Lower lobe of right lung (tissue), 2 donors: ENCODE measurements around the gene TRIM40. TPM values are rescaled to one million over a fixed set of nuclear protein-coding genes. Genes with fewer than 3 reads are reported as not detected.

Experiments
- ATAC-seq, 2 donors: fragments of 200-7000 bp; cut with Tn5 transposase; one replicate each; pipeline ENCODE4 v1.9.1; 2020 to 2022; ENCODE audit warnings: mild to moderate bottlenecking in 2 of 2, moderate library complexity in 2 of 2
- DNase-seq: peaks from one replicate; pipeline ENCODE4 v3.0.0-alpha.2; 2020
- H3K27ac ChIP-seq: fragments of 200-600 bp; one replicate; pipeline ENCODE4 v1.8.0; 2022
- H3K27me3 ChIP-seq: fragments of 200-600 bp; one replicate; pipeline ENCODE4 v1.8.0; 2022; ENCODE audit warnings: low read depth
- H3K36me3 ChIP-seq: fragments of 200-600 bp; one replicate; pipeline ENCODE4 v1.8.0; 2022; ENCODE audit warnings: mild to moderate bottlenecking
- H3K4me1 ChIP-seq: fragments of 200-600 bp; one replicate; pipeline ENCODE4 v1.8.0; 2022
- H3K4me3 ChIP-seq: fragments of 200-600 bp; one replicate; pipeline ENCODE4 v1.8.0; 2022; ENCODE audit warnings: mild to moderate bottlenecking
- H3K9me3 ChIP-seq: fragments of 200-600 bp; one replicate; pipeline ENCODE4 v1.8.0; 2022
- intact Hi-C: fragments of 100-400 bp; cut with DNase I; formaldehyde crosslinking; loops from one replicate; pipeline ENCODE4 v1.11.0; 2022
- total RNA-seq: library from RNA; stranded (reverse); fragmentation: NEBNext Ultra II Directional; extraction: Animal tissue kit (Norgen Biotek cat#: 25700); gene quantifications from one replicate; pipeline ENCODE4 v1.2.1, GENCODE V29; 2021
- TF ChIP-seq, protein P1 (sequence below): fragments of 200-600 bp; IDR thresholded peaks from one replicate; pipeline ENCODE4 v1.8.0; 2022; ENCODE audit warnings: antibody characterized with exemption, mild to moderate bottlenecking
- donor health status: DM: no; HTN: yes; CAD: no; lungs with severe emphysema.

TRIM40 gene
- total RNA-seq, 1 donor from 2014 or later: not detected

DNA sequence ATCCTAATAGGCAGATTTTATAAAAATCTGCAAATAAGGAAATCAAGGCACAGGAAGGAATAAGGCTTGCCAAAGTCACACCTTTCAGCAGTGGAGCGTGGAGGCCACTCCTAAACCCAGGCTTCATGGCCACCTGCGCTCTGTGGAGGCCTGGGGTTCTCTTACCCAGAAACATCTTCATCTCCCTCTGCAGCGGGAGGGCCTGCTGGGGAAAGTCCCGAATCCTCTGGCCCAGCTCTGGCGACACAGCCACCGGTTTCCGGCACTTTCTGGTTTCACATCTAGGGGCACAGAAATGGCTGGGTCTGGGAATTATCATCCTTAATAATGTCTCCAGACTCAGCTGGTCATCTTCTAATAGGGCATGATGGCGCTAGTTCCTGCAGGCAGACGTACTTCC lies 20.8 kb downstream of the TRIM40 start:
- Histone ChIP-seq H3K9me3 (no peaks in the 10 kb centered on the region), H3K27me3 (no peaks in the 10 kb centered on the region), H3K27ac (no peak overlapping the region), H3K4me3 (no peak overlapping the region), H3K36me3 (no peaks in the 10 kb centered on the region), H3K4me1 (peaks cover 27% of the 10 kb centered on the region)
- intact Hi-C loops: no loop called here
- DNase-seq (no peak), ATAC-seq (no peak)
- TF ChIP-seq, protein P1, sequence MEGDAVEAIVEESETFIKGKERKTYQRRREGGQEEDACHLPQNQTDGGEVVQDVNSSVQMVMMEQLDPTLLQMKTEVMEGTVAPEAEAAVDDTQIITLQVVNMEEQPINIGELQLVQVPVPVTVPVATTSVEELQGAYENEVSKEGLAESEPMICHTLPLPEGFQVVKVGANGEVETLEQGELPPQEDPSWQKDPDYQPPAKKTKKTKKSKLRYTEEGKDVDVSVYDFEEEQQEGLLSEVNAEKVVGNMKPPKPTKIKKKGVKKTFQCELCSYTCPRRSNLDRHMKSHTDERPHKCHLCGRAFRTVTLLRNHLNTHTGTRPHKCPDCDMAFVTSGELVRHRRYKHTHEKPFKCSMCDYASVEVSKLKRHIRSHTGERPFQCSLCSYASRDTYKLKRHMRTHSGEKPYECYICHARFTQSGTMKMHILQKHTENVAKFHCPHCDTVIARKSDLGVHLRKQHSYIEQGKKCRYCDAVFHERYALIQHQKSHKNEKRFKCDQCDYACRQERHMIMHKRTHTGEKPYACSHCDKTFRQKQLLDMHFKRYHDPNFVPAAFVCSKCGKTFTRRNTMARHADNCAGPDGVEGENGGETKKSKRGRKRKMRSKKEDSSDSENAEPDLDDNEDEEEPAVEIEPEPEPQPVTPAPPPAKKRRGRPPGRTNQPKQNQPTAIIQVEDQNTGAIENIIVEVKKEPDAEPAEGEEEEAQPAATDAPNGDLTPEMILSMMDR: no peak

DNA sequence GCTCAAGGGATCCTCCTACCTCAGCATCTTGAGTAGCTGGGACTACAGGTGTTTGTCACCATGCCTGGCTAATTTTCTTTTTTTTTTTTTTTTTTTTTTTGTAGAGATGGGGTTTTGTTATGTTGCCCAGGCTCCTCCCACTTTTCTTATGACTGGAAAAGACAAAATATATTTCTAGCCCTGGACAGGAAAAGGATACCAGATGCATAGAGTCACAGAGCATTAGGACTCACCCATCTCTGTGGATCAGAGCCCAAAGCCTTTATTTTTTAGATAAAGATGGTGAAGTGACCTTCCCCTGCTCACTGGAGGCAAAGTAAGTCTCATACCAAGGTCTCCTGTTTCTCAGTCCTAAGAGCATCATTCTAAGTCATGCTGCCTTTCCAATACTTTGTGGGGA lies 21.6 kb downstream of the TRIM40 start:
- Histone ChIP-seq H3K4me3 (no peak overlapping the region), H3K9me3 (no peaks in the 10 kb centered on the region), H3K27ac (no peak overlapping the region), H3K27me3 (no peaks in the 10 kb centered on the region), H3K36me3 (no peaks in the 10 kb centered on the region), H3K4me1 (peaks cover 27% of the 10 kb centered on the region)
- DNase-seq (no peak), ATAC-seq (no peak)
- TF ChIP-seq, protein P1: no peak
- intact Hi-C loops: no loop called here

DNA sequence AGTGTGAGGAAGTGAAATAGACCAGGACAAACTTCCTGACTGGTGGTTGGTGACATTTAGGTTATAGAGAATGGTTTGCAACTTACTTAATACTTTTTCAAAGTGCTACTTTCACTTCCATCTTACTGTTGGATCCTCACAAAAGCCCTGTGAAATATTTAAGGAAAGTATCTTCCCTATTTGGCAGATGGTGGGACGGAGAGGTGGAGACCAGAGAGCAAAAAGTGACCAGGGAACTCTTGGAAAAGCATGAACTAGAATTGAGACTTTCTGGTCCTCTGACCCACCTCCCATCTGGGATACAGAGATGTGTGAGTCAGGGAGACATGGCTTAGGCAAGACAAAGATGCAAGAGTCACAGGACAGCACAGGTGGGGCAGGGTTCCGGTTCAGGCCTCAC lies 22.1 kb downstream of the TRIM40 start:
- Histone ChIP-seq H3K4me3 (no peak overlapping the region), H3K27ac (no peak overlapping the region), H3K9me3 (no peaks in the 10 kb centered on the region), H3K27me3 (no peaks in the 10 kb centered on the region), H3K4me1 (peaks cover 27% of the 10 kb centered on the region), H3K36me3 (no peaks in the 10 kb centered on the region)
- ATAC-seq: no peak
- TF ChIP-seq, protein P1: no peak
- intact Hi-C loops: no loop called here
- no peak for DNase-seq

DNA sequence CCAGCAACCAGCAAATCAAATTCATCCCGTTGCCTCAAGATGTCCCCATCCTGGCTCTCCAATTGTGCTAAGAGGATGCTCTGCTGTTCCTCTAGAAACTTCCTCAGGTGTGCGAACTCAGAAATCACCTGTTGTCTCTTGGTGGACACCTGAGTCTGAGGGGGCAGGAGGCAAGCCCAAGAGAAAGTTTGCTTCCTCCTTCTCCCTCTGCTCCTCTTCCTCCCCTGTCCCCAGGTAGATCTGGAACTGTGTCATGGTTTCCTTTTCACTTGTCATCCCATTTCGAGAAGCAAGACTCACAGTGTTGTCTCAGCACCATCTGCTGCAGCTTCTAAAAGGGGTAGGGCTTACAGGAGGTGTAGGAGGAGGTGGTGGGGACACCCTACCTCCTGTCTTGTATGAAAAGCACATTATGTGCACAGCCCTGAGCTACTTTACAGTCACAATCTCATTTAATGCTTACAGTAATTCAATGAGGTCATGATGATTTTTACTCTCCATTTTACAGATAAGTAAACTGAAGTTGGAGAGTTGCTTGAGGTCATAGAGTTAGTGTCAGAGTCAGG lies 22.6 kb downstream of the TRIM40 start:
- TF ChIP-seq, protein P1: no peak
- Histone ChIP-seq H3K4me1 (peaks cover 27% of the 10 kb centered on the region), H3K27ac (no peak overlapping the region), H3K4me3 (no peak overlapping the region), H3K36me3 (no peaks in the 10 kb centered on the region), H3K27me3 (no peaks in the 10 kb centered on the region), H3K9me3 (no peaks in the 10 kb centered on the region)
- DNase-seq (no peak), ATAC-seq (no peak)
- intact Hi-C loops: no loop called here

DNA sequence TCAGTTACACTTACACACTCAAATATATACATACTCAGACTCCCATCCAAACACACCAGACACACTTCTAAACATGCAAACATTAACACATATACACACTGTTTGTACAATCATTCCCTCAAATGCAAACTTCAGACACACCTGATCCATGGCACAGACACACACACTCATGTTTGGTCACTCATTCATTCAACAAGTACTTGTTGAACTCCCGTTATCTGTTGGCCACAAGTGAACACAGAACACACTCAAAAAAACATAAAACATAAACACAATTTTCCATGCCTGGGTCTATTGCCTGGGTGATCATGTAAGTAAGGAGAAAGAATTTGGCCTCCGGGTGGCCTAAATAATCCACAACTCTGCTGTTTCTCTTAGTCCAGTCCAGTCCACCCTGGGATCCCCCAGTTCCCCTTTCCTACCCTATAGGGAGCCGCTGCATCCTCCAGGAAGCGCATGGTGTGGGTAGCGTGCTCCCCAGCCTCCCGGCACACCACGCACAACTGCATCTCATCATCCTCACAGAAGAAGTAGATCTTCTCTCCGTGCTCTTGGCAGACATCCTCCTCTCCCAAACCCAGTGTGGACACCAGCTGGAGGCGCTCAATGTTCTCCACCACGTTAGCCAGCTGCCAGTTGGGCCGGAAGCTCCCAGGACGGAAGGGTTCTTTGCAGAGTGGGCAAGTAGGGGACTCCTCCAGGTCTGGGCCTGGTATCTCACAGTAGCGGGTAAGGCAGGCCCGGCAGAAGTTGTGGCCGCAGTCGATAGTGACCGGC lies 24.3 kb downstream of the TRIM40 start:
- Histone ChIP-seq H3K36me3 (no peaks in the 10 kb centered on the region), H3K4me3 (no peak overlapping the region), H3K27ac (no peak overlapping the region), H3K27me3 (no peaks in the 10 kb centered on the region), H3K4me1 (peaks cover 27% of the 10 kb centered on the region), H3K9me3 (no peaks in the 10 kb centered on the region)
- intact Hi-C loops: no loop called here
- DNase-seq: no peak
- no peak for ATAC-seq
- TF ChIP-seq, protein P1: no peak
